AG04450 (cell line): ENCODE results near the gene SMAD6. TPM values are rescaled to one million over a fixed set of nuclear protein-coding genes. Genes with fewer than 3 reads are reported as not detected.

Experiments
- CTCF ChIA-PET: fragments of 300-600, 350-600 bp; formaldehyde crosslinking; extraction: SDS; loops from one replicate; lab custom pipeline; 2022; ENCODE audit warnings: antibody characterized with exemption, inconsistent platforms; lab: Charles Lee
- POLR2A ChIA-PET: fragments of 350-600 bp; formaldehyde crosslinking; extraction: SDS; loops from one replicate; lab custom pipeline; 2021; ENCODE audit warnings: antibody characterized with exemption, inconsistent platforms; lab: Yijun Ruan, JAX
- DNase-seq: peaks from one replicate; pipeline ENCODE4 v3.0.0-alpha.2; 2011; ENCODE audit warnings: low read depth, low spot score
- H3K27ac ChIP-seq: one replicate; pipeline ENCODE4 v1.5.1; 2012; ENCODE audit warnings: low read depth, low read length, control low read depth
- H3K27me3 ChIP-seq: one replicate; pipeline ENCODE4 v1.6.0; 2012; ENCODE audit warnings: low read length; ENCODE audit not compliant: control insufficient read depth, insufficient read depth
- H3K4me3 ChIP-seq: 2 replicates; pipeline ENCODE4 v1.5.1; 2011; ENCODE audit warnings: mild to moderate bottlenecking, low read depth, low read length, control low read depth
- H3K9me3 ChIP-seq: 2 replicates; pipeline ENCODE4 v1.5.1; 2012; ENCODE audit warnings: low read length; ENCODE audit not compliant: control insufficient read depth, insufficient read depth
- polyA plus RNA-seq: library from polyadenylated mRNA; depleted of rRNA; stranded (reverse); fragments of >200 nt; gene quantifications from 2 replicates; pipeline ENCODE4 v1.2.3, GENCODE V29; 2011
- TF ChIP-seq, protein P1 (sequence below): IDR thresholded peaks from 2 replicates; pipeline ENCODE4 v1.5.1; 2011; ENCODE audit warnings: low read depth, low read length, control low read depth, inconsistent platforms

SMAD6 gene
- polyA plus RNA-seq, 1 experiment: 1.8 TPM

- peak; percentile 65 for DNase-seq
- CTCF ChIA-PET: interaction anchor here (0.6 kb wide), 1 partner anchor 10 kb away, joined by 3 read pairs; no protein-coding TSS in a partner anchor
These were observed 83.6 kb downstream of the SMAD6 start for GRCh38 chr15:66785637-66786036.

GRCh38 chr15:66786222-66786621 is 84.2 kb downstream of the SMAD6 start:
- H3K27ac ChIP-seq: no peak overlapping the region
- TF ChIP-seq, protein P1, sequence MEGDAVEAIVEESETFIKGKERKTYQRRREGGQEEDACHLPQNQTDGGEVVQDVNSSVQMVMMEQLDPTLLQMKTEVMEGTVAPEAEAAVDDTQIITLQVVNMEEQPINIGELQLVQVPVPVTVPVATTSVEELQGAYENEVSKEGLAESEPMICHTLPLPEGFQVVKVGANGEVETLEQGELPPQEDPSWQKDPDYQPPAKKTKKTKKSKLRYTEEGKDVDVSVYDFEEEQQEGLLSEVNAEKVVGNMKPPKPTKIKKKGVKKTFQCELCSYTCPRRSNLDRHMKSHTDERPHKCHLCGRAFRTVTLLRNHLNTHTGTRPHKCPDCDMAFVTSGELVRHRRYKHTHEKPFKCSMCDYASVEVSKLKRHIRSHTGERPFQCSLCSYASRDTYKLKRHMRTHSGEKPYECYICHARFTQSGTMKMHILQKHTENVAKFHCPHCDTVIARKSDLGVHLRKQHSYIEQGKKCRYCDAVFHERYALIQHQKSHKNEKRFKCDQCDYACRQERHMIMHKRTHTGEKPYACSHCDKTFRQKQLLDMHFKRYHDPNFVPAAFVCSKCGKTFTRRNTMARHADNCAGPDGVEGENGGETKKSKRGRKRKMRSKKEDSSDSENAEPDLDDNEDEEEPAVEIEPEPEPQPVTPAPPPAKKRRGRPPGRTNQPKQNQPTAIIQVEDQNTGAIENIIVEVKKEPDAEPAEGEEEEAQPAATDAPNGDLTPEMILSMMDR: no peak
- DNase-seq: no peak
- H3K4me3 ChIP-seq: no peak overlapping the region
- no peaks in the 10 kb centered on the region for H3K9me3 ChIP-seq
- no peaks in the 10 kb centered on the region for H3K27me3 ChIP-seq
- ChIA-PET POLR2A (interaction anchor here (1.2 kb wide), 1 partner anchor 38 kb away, joined by 8 read pairs; no protein-coding TSS in a partner anchor), CTCF (no interaction called here)

More at GRCh38 chr15:66785637-66786036, 83.6 kb downstream of the SMAD6 start:
- Histone ChIP-seq H3K27ac (peak overlapping the region; percentile 68), H3K4me3 (no peak overlapping the region), H3K9me3 (no peaks in the 10 kb centered on the region; the same call in 1 of the 2 replicates), H3K27me3 (no peaks in the 10 kb centered on the region)
- TF ChIP-seq, protein P1: no peak
- POLR2A ChIA-PET: no interaction called here

- Histone ChIP-seq H3K4me3 (no peak overlapping the region), H3K27ac (peak overlapping the region; percentile 31), H3K9me3 (no peaks in the 10 kb centered on the region), H3K27me3 (no peaks in the 10 kb centered on the region)
- no peak for DNase-seq
- POLR2A ChIA-PET: interaction anchor here (1.2 kb wide), 1 partner anchor 39 kb away, joined by 8 read pairs; no protein-coding TSS in a partner anchor
- TF ChIP-seq, protein P1: no peak
- CTCF ChIA-PET: interaction anchor here (1.0 kb wide), 2 partner anchors 14 to 65 kb away, joined by 3 read pairs; no protein-coding TSS in a partner anchor
These were observed 84.9 kb downstream of the SMAD6 start for GRCh38 chr15:66786708-66787488.

DNA sequence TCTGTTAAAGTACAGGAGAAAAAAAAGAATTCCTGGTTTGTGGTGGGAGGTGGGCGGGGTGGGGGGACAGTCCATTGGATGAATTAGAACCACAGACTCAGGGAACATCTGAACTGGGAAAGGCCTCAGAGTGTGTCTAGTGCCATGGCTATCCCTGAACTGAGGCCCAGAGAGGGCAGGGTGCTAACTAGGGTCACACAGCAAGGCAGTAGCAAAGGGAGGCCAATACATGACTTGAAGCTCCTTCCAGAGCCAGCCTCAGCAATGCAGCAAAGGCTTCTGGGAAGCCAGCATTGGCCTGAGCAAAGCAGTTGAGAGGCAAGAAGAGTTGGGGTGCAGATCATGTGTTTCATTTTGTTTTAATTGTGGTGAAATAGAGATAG is 85.4 kb downstream of the SMAD6 start:
- POLR2A ChIA-PET: interaction anchor here (1.2 kb wide), 1 partner anchor 39 kb away, joined by 8 read pairs; no protein-coding TSS in a partner anchor
- H3K9me3 ChIP-seq: no peaks in the 10 kb centered on the region
- H3K4me3 ChIP-seq: no peak overlapping the region
- no peaks in the 10 kb centered on the region for H3K27me3 ChIP-seq
- DNase-seq: no peak
- peak overlapping the region; percentile 31 for H3K27ac ChIP-seq
- TF ChIP-seq, protein P1: no peak
- CTCF ChIA-PET: interaction anchor here (1.0 kb wide), 2 partner anchors 14 to 64 kb away, joined by 3 read pairs; no protein-coding TSS in a partner anchor

DNA sequence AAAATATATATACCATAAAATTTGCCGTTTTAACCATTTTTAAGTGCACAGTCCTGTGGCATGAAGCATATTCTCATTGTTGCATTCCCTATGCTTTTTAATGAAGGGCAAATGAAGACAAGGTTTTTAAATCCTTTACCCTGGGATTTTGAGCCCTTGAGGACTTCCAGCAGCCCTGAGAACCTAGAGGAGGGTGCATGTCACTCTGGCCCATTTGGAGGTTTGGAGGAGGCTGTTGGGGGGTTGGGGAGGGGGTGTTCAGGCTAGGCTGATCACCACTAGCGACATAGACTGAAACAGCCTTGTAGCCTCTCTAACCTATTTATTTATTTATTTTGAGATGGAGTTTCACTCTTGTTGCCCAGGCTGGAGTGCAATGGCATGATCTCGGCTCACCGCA is 86.0 kb downstream of the SMAD6 start:
- TF ChIP-seq, protein P1: no peak
- no peak overlapping the region for H3K27ac ChIP-seq
- CTCF ChIA-PET: interaction anchor here (1.0 kb wide), 2 partner anchors 15 to 63 kb away, joined by 3 read pairs; no protein-coding TSS in a partner anchor
- H3K9me3 ChIP-seq: no peaks in the 10 kb centered on the region
- DNase-seq: no peak
- H3K4me3 ChIP-seq: no peak overlapping the region
- no peaks in the 10 kb centered on the region for H3K27me3 ChIP-seq
- POLR2A ChIA-PET: interaction anchor here (1.4 kb wide), 1 partner anchor 10 kb away, joined by 6 read pairs; no protein-coding TSS in a partner anchor
